GM18858 (cell line): ENCODE data around the gene CHN1.

Experiments
- ATAC-seq: cut with Tn5 transposase; IDR thresholded peaks from one replicate; pipeline ENCODE4 v1.9.1; 2021; ENCODE audit not compliant: unreplicated experiment

The CHN1 gene

DNA sequence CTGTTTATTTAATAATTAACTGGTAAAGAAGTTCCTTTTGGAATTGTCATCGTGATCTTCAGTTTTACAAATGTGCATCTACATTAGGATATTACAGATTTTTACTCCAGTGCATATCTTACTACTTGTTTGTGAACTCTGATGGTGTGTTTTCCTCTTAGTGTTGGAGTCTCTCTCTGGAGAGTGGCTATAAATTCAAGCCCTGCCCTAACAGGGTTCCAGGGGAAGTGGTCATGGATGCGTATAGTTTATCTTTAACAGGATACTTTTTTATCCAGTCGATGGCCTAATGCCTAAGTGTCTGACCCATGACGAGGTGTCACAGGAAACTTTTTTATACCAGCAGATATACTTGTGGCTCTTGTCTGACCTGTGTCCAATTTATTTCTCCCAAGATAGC is 75.4 kb downstream of the CHN1 start:
- no peak for ATAC-seq

DNA sequence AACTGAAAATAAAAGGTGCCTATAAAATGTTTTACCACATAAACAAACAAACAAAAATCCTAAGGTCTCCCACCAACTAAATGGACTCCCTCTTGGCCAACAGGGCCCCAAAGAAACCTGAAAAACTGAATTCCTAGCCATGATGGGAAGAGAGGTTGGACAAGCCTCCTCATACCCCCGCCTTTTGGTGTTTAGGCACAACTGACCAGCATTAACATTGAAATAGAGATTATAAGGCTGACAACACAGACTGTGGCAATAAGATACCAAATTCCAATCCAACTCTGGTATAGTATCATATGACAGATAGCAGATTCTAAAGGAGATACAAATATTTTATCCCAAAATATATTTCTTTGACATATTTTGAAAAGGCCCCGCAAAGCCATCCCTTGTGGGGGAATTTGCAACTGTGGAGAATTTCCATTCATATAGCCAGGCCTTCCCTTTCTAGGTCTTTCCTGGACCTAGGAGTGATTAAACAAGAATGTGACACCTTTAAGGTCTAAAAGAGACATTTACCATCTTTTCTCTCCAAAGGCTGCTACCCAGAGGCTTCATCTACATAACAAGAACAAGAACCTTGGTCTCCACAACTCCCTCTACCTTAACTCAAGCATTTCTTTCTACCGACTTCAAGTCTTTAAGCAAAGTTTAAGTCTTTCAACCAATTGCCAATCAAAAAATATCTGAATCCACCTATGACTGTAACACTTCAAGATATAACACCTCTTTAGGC is 80.0 kb downstream of the CHN1 start:
- no peak for ATAC-seq

- no peak for ATAC-seq
Observed at GRCh38 chr2:174924061-174924693, 81.0 kb downstream of the CHN1 start.

DNA sequence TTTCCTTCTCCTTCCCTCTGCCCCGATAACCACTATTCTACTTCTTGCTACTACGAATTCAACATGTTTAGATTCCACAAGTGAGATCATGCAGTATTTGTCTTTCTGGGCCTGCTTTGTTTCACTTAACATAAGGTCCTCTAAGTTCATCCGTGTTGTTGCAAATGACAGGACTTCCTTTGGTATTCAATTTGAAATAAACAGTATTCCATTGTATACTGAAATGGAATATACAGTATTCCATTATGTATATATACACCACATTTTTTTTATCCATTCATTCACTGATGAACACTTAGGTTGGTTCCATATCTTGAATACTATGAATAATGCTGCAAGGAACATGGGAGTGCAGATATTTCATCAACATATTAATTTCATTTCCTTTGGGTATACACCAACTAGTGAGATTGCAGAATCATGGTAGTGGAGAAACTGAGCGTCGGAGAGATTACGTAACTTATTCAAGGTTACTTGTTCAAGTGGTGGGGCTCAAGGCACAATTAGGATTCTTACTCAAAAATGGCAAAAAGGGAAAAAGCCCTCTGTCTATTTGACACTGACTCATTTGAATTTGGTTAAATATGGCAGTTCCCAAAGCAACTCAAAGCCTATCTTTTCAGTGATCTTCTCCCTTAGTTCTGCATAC is 85.1 kb downstream of the CHN1 start:
- no peak for ATAC-seq

DNA sequence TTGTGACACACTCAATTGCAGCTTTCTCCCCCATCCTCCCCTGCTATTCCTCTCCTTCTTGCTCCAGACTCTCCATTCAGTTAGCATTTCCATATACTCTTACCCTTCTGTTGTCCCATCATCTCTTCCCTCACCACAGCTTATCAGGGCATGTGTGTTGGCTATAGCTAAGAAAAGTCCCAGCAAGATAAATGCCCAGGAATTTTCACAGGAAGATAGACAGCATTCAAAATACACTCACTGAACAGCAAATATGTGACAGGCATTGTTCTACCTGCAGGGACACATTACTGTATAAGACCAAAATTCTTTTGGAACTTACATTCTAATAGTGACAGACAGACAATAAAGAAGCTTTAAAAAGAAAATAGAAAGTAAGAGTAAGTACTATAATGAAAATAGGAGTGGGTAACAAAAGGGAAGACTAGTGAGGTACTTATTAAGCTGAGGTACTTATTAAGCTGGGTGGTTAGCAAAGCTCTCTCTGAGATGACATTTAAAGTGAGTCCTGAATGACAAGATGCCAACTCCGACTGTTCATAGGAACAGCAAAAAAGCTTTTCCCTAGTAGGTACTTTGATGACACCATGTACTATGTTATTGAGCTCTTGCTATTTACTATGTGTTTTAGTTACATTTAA is 86.2 kb downstream of the CHN1 start:
- no peak for ATAC-seq

DNA sequence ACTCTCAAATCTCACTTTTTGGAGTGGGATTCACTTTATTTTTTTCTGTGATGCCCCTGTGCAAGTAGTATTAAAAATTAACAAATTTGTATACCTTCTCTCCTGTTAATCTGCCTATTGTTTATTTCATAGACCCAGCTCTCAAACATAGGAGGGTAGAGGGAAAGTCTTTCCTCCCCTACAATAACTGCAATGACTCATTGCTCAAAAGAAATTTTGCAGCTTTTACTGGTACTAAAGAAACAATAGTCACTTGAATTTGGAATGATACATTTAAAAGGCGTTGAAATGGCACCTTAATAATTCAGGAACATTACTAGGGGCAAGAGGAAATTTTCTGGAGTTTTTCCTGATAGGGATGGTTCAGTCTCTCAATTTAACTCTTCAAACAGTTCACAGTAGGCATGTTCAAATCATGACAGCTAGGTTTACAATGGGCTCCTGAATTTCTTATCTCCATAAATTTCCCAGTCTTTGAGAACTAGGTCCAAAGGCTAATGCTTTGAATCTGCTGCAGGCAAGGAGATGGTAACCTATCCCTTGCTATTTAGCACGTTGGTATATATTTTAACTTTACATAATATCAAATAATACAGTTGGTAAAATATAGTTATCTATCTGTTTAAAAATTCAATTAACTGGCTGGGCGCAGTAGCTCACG is 88.8 kb downstream of the CHN1 start:
- no peak for ATAC-seq

- ATAC-seq = no peak
Observed at GRCh38 chr2:174914853-174915760, 90.1 kb downstream of the CHN1 start.

DNA sequence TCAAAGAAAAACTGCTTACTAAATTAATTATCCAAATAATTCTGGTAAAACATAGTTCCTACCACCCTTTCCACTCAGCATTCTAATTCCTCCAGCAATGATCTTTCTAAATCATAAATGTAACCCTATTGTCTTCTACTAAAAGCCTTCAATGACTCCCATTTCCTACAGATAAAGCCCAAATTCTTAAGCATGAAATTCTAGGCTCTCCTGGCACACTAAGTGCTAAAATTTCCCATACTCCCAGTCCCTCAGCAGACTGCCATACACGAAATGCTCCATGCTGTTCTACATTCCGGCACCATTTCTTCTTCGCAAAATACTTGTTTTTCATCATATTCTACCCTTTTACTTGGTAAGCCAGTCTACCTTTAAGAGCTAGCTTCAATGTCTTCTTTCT is 96.9 kb downstream of the CHN1 start:
- ATAC-seq = no peak

- no peak for ATAC-seq
Observed at GRCh38 chr2:174903264-174903556, 102.0 kb downstream of the CHN1 start.

DNA sequence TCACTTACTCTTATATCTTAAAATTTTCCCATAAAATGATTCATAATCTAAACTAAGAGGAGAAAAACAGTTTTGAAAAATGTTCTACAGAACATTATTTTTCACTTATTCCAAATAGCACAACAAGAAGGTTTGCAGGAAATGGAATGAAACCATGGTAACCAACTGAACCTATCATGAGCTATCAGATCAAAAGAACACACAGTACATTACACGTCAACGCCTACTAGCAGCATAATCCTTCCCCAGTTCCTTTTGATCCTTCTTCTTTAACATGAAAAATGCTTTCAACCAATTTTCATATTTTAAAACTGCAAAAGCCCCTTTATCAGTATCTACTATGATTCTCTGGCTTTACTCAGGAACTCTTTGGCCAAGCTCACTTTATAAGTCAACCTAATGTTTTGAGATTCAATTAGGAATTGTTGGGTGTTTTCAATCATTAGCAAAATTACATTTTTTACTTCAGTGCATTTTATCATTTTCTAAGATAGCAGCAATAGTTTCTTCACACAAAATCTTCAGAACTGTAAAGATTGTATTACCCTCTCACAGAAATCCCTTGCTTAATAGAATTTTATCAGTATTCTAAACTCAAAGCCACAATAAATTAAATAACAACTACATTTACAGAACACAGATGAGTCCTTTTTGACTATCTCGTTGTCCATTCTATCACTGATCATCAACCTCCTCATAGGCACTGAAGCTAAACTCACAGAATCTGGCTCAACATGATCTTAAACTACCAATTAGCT is 102.5 kb downstream of the CHN1 start:
- ATAC-seq = no peak

GRCh38 chr2:174901075-174901474 is 104.1 kb downstream of the CHN1 start:
- no peak for ATAC-seq

GRCh38 chr2:174897286-174897685 is 107.9 kb downstream of the CHN1 start:
- no peak for ATAC-seq

DNA sequence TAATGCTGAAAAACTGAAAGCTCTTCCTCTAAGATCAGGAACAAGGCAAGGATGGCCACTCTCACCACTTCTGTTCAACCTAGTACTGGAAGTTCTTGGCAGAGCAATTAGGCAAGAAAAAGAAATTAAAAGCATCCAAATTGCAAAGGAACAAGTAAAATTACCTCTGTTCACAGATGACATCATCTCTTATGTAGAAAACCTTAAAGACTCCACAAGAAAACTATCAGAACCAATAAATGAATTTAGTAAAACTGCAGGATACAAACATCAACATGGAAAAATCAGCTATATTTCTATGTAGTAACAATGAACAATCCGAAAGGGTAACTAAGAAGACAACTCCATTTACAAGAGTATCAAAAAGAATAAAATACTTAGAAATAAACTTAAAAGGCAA is 112.2 kb downstream of the CHN1 start:
- no peak for ATAC-seq

GRCh38 chr2:174892546-174892945 is 112.6 kb downstream of the CHN1 start:
- no peak for ATAC-seq

DNA sequence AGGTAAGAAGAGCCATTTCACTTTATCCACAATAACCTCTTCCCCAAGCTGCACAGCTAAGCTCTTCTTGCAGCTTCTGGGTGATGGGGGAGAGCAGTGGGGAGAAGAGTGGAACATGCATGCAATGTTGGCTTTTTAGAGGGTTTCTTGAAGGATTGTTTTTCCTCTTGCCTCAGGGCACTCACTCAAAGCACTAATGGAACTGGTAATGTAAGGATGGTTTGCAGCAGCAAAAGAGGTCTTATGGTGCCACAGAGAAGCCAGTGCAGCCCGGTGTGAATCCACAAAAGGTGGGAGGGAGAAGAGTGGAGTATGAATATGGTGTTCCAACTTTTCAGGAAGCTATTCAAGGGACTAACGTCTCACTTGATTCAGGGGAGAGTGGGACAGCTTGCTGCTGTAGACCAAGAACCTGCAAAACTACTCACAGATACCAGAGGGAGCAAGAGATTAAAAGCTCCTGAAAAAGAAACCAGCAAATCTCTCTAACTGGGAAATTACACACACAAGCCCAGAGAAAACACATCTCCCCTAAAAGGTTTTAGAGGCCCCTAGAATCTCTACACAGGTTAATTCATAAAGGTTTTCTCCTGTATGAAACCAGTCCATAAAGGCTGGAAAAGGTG is 116.4 kb downstream of the CHN1 start:
- ATAC-seq = no peak

- no peak for ATAC-seq
Observed at GRCh38 chr2:174888146-174888545, 117.0 kb downstream of the CHN1 start.

- ATAC-seq = no peak
Observed at GRCh38 chr2:174882416-174882815, 122.8 kb downstream of the CHN1 start.

DNA sequence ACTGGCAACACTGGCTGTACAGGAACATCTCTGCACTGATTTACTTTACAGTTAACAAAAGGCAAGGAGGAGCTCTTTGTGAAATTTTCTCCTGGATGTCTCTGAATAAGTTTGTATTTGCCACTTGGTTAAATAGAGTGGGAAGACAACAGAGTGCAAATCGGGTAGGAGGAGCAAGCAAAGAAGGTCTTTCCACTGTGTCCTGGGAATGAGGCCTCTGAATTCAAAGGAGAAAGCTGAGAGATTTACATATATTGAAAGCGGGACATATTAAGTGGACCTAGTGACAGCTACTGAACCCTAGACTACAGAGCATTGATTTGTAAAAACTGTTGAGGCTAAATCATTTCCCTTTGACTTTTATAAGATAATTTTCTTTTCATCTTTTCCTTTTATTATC is 123.5 kb downstream of the CHN1 start:
- no peak for ATAC-seq

- ATAC-seq = no peak
Observed at GRCh38 chr2:174878537-174879147, 126.5 kb downstream of the CHN1 start.
